IPS-18a (cell line): ENCODE results near the gene ALG14.
"Not testable (repeated sequence)": the region's sequence is repeated elsewhere in the genome, so short reads cannot be mapped to it uniquely, and the experiment has no call there.

Experiments used
- H3K27ac ChIP-seq: one replicate; pipeline ENCODE4 v1.5.1; 2013; ENCODE audit warnings: low read length
- H3K27me3 ChIP-seq: one replicate; pipeline ENCODE4 v1.6.1; 2013; ENCODE audit warnings: mild to moderate bottlenecking, low read length; ENCODE audit not compliant: control insufficient read depth, insufficient read depth
- H3K36me3 ChIP-seq: one replicate; pipeline ENCODE4 v1.6.1; 2013; ENCODE audit warnings: low read depth, low read length; ENCODE audit not compliant: control insufficient read depth
- H3K4me1 ChIP-seq: one replicate; pipeline ENCODE4 v1.6.1; 2013; ENCODE audit warnings: low read depth, low read length; ENCODE audit not compliant: control insufficient read depth
- H3K4me3 ChIP-seq: one replicate; pipeline ENCODE4 v1.5.1; 2013; ENCODE audit warnings: low read length
- H3K9ac ChIP-seq: one replicate; pipeline ENCODE4 v1.6.1; 2013; ENCODE audit warnings: mild to moderate bottlenecking, low read length, moderate library complexity
- H3K9me3 ChIP-seq: one replicate; pipeline ENCODE4 v1.6.1; 2013; ENCODE audit warnings: low read depth, low read length; ENCODE audit not compliant: control insufficient read depth

The ALG14 gene

GRCh38 chr1:95003433-95003738 lies 69.4 kb downstream of the ALG14 start:
- Histone ChIP-seq H3K27ac (no peak overlapping the region), H3K9ac (no peak overlapping the region), H3K4me1 (peaks cover 28% of the 10 kb centered on the region)

GRCh38 chr1:95002540-95003432 lies 70.0 kb downstream of the ALG14 start:
- H3K27ac ChIP-seq = no peak overlapping the region
- peaks cover 32% of the 10 kb centered on the region for H3K4me1 ChIP-seq
- no peak overlapping the region for H3K9ac ChIP-seq
- no peak overlapping the region for H3K4me3 ChIP-seq
- H3K27me3 ChIP-seq = no peaks in the 10 kb centered on the region
- no peaks in the 10 kb centered on the region for H3K36me3 ChIP-seq
- no peaks in the 10 kb centered on the region for H3K9me3 ChIP-seq

More at GRCh38 chr1:95003433-95003738, 69.4 kb downstream of the ALG14 start:
- no peaks in the 10 kb centered on the region for H3K27me3 ChIP-seq
- H3K36me3 ChIP-seq = no peaks in the 10 kb centered on the region
- H3K4me3 ChIP-seq = no peak overlapping the region
- H3K9me3 ChIP-seq = no peaks in the 10 kb centered on the region

DNA sequence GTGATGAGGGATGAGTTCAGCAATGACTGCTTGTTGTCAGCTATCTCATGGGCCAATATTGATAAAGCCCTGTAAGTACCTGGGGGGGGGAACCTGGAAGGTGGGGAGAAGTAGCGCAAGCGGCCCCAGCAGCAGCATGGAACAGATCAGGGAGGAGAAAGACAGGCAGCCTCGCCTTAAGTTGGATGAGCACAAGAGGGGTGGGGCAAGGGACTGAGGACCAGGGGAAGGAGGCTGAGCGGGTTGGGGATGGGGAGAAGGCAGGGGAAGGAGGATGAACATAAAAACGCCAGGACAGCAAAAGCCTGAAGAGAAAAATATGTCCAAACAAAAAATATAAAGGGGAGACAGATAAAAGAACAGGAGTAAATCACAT lies 70.6 kb downstream of the ALG14 start:
- H3K9ac ChIP-seq = no peak overlapping the region
- H3K36me3 ChIP-seq = no peaks in the 10 kb centered on the region
- H3K4me3 ChIP-seq = no peak overlapping the region
- H3K27ac ChIP-seq = no peak overlapping the region
- H3K4me1 ChIP-seq = peaks cover 32% of the 10 kb centered on the region
- H3K9me3 ChIP-seq = no peaks in the 10 kb centered on the region
- no peaks in the 10 kb centered on the region for H3K27me3 ChIP-seq

GRCh38 chr1:94999456-95000131 lies 73.2 kb downstream of the ALG14 start:
- Histone ChIP-seq H3K4me3 (no peak overlapping the region), H3K9ac (no peak overlapping the region), H3K27ac (no peak overlapping the region), H3K27me3 (no peaks in the 10 kb centered on the region), H3K9me3 (no peaks in the 10 kb centered on the region), H3K4me1 (peaks cover 32% of the 10 kb centered on the region), H3K36me3 (no peaks in the 10 kb centered on the region)

DNA sequence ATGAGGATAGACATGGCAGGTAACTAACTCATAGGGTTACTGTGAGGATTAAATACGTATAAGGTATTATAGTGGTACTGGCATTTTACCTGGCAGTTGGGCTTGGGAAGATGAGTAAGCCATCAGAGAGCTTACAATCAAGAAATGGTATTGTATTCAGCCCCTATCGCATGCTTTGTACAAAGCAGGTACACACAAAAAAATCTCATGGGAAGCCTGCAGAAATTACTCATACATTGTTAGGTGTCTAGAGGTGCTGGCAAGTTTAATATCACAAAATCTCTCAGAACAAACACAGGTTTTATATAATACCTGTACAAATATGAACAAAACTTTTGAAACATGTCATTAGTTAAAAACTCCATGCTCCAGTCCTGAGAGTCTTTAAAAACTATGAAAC lies 74.0 kb downstream of the ALG14 start:
- H3K4me1 ChIP-seq = peaks cover 32% of the 10 kb centered on the region
- no peaks in the 10 kb centered on the region for H3K9me3 ChIP-seq
- H3K27me3 ChIP-seq = no peaks in the 10 kb centered on the region
- H3K36me3 ChIP-seq = no peaks in the 10 kb centered on the region
- no peak overlapping the region for H3K27ac ChIP-seq
- H3K9ac ChIP-seq = no peak overlapping the region
- H3K4me3 ChIP-seq = no peak overlapping the region

- H3K27me3 ChIP-seq = no peaks in the 10 kb centered on the region
- H3K27ac ChIP-seq = no peak overlapping the region
- no peaks in the 10 kb centered on the region for H3K9me3 ChIP-seq
These were observed 74.6 kb downstream of the ALG14 start for GRCh38 chr1:94998114-94998513.

GRCh38 chr1:94995536-94995935 lies 77.2 kb downstream of the ALG14 start:
- H3K4me3 ChIP-seq, H3K9ac ChIP-seq, H3K27ac ChIP-seq, H3K27me3 ChIP-seq, H3K9me3 ChIP-seq, H3K36me3 ChIP-seq: not testable (repeated sequence)
- H3K4me1 ChIP-seq = peaks cover 14% of the 10 kb centered on the region

More at GRCh38 chr1:94998114-94998513, 74.6 kb downstream of the ALG14 start:
- H3K4me1 ChIP-seq = peaks cover 31% of the 10 kb centered on the region
- no peaks in the 10 kb centered on the region for H3K36me3 ChIP-seq
- H3K9ac ChIP-seq = no peak overlapping the region
- H3K4me3 ChIP-seq = no peak overlapping the region

DNA sequence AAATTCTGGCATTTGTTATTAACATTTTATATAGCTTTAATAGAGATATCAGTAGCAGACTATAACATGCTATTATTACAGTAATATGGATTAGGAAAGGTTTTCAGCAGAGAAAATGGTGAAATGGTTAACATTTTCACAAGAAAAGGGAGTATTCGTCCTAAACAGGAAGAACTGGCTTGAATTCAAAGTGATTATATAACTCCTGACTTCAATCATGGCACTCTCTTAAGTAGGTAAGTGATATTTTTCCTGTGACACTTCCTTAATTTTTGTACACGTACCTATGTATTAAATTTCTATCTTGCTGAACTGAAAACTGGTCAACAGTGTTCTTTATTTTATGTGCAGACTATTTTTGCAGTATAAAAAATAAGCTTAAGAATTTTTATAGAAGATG lies 77.9 kb downstream of the ALG14 start:
- no peaks in the 10 kb centered on the region for H3K27me3 ChIP-seq
- no peak overlapping the region for H3K27ac ChIP-seq
- H3K9me3 ChIP-seq = no peaks in the 10 kb centered on the region
- H3K36me3 ChIP-seq = no peaks in the 10 kb centered on the region
- H3K9ac ChIP-seq = no peak overlapping the region
- peaks cover 11% of the 10 kb centered on the region for H3K4me1 ChIP-seq
- H3K4me3 ChIP-seq = no peak overlapping the region

DNA sequence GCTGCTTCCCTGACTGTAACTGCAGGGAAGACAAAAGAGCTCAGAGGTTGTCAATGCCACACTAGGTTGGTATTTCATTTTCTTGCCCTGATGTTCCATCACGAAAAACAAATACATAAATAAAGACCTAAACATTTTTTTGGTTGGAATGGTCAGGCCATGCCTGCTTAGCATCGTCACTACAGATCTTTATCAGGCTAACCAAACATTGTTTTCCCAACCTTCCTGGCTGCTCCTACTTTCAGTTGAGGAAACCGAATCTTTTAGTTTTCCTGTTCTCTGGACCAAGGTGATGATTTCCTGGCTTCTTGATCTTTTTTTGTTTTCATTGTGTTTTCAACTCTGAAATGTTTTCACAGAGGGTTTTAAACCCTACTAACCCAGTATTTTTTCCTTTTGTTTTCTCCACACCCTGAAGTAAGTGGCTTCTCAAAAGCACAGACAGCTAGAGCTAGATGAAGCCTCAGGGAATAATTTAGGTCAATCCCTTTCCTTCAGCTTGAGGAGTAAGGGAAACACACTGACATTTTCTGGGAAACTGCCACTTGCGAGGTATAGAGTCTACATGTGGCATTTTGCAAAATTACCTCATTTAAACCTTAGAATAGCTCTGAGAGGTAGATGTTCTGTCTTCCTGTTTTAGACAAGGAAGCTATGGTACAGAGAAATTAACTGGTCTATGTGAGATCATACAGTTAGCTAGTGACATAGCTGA lies 78.7 kb downstream of the ALG14 start:
- no peaks in the 10 kb centered on the region for H3K9me3 ChIP-seq

GRCh38 chr1:94992863-94993563 lies 79.7 kb downstream of the ALG14 start:
- H3K27ac ChIP-seq = no peak overlapping the region
- H3K36me3 ChIP-seq = no peaks in the 10 kb centered on the region
- peaks cover 2% of the 10 kb centered on the region for H3K4me1 ChIP-seq
- no peak overlapping the region for H3K4me3 ChIP-seq
- no peaks in the 10 kb centered on the region for H3K27me3 ChIP-seq
- H3K9ac ChIP-seq = no peak overlapping the region
- no peaks in the 10 kb centered on the region for H3K9me3 ChIP-seq

More for the DNA sequence above, 78.7 kb downstream of the ALG14 start:
- Histone ChIP-seq H3K27me3 (no peaks in the 10 kb centered on the region), H3K36me3 (no peaks in the 10 kb centered on the region), H3K4me3 (no peak overlapping the region), H3K9ac (no peak overlapping the region), H3K4me1 (peaks cover 4% of the 10 kb centered on the region), H3K27ac (no peak overlapping the region)

GRCh38 chr1:94992161-94992560 lies 80.6 kb downstream of the ALG14 start:
- no peak overlapping the region for H3K27ac ChIP-seq
- no peak overlapping the region for H3K4me3 ChIP-seq
- no peaks in the 10 kb centered on the region for H3K9me3 ChIP-seq
- no peaks in the 10 kb centered on the region for H3K27me3 ChIP-seq
- no peak overlapping the region for H3K9ac ChIP-seq
- no peaks in the 10 kb centered on the region for H3K36me3 ChIP-seq
- no peaks in the 10 kb centered on the region for H3K4me1 ChIP-seq
